MM.1S (cell line): ENCODE results near the gene PEX16.

ENCODE experiments used
- CTCF ChIP-seq: fragments of 300-600 bp; sonication (generic); IDR thresholded peaks from 2 replicates; pipeline ENCODE4 v1.5.1; 2016; ENCODE audit warnings: antibody characterized with exemption, low read length, mixed read lengths
- EZH2phosphoT487 ChIP-seq: fragments of 300-600 bp; sonication (generic); IDR thresholded peaks from 2 replicates; pipeline ENCODE4 v1.6.1; 2018; ENCODE audit warnings: antibody characterized with exemption, low read length

- TF ChIP-seq EZH2phosphoT487 (no peak), CTCF (no peak)
Observed at GRCh38 chr11:45869551-45869950, 48.1 kb downstream of the PEX16 start.
